Measurements from ENCODE around the gene MTRF1L.

GRCh38 chr6:152982904-152983636 lies 19.4 kb downstream of the MTRF1L start, which contains the start of gene FBXO5:
- no peak for TF ChIP-seq CTCF (conservative IDR thresholded peaks at IDR 0.05 in 1 of 2, IDR thresholded peaks at IDR 0.05 in 1 of 2; ENCODE audit: extremely low read depth in 1 of 2, insufficient read depth in 1 of 2, low read depth in 1 of 2, low read length in 2 of 2)
- TF ChIP-seq EZH2 (IDR thresholded peaks at IDR 0.05; ENCODE audit: borderline replicate concordance, low read length): no peak
